HG03039 (cell line): Measurements from ENCODE around the gene UBL3.
A peak's percentile ranks its signal among the peaks of the same experiment; 100 is the strongest.

Experiments used
- ATAC-seq: cut with Tn5 transposase; IDR thresholded peaks from one replicate; pipeline ENCODE4 v1.9.1; 2021; ENCODE audit warnings: mild to moderate bottlenecking, moderate library complexity; ENCODE audit not compliant: unreplicated experiment

Gene UBL3

GRCh38 chr13:29858231-29858630, 7.8 kb upstream of the UBL3 start:
- no peak for ATAC-seq

DNA sequence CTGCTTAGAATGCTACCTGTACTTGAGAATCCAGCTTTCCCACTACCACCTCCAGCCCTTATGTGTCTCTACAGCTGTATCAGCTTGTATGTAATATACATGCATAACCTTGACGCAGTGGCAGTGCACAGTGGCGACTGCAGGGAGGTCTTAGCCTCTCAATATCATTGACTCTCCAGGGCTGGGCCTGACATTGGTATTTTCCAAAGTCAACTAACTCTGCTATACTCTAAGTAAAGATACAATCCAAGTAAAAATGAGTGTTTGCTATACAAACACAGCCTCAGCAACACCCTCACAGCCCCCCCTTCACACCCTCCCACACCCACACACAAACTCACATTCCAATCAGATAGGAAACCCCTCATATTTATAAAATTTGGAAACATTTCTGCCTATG, 6.7 kb upstream of the UBL3 start:
- ATAC-seq: no peak

DNA sequence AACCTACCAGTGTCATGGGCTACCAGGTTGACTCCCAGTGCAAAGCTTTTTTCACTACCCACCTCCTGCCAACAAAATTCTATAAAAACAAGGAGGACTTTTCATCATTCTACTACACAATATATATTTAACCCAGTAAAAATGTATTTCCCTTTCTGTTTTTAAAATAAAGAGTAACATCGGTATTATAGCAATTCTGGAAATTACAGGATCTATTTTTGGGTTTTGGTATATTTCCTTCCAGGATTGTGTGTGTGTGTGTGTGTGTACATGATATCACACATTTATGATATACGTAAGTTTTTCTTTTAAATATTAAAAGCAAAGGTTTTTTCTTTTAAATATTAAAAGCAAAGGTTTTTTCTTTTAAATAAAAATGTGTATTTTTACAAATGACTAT, 6.0 kb upstream of the UBL3 start:
- ATAC-seq: no peak

GRCh38 chr13:29855784-29856183, 5.4 kb upstream of the UBL3 start:
- no peak for ATAC-seq

DNA sequence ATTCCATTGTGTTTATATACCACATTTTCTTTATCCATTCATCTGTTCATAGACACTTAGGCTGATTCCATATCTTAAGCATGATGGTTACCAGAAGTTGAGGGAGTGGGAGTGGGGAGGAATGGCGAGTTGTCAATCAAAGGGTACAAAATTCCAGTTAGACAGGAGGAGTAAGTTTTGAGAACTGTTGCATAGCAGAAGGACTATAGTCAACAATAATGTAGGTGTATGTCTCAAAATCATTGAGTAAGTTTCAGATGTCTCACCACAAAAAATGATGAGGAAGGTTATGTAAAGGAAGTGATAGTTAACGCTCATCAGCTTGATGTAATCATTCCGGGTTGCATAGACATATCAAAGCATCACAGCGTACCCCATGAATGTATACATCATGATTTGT, 4.6 kb upstream of the UBL3 start:
- no peak for ATAC-seq

DNA sequence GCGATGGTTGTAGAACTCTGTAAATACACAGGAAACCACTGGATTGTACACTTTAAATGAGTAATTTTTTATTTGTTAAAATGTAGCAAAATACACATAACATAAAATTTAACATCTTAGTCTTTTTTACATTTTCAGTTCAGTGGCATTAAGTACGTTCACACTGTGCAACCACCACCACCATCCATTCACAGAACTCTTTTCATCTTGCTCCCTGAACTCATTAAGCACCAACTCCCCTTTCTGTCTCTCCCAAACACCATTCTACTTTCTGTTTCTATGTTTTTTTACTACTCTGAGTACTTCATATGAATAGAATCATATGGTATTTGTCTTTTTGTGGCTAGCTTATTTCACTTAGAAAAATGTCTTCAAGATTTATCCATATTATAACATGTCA, 2.7 kb upstream of the UBL3 start:
- ATAC-seq: no peak

DNA sequence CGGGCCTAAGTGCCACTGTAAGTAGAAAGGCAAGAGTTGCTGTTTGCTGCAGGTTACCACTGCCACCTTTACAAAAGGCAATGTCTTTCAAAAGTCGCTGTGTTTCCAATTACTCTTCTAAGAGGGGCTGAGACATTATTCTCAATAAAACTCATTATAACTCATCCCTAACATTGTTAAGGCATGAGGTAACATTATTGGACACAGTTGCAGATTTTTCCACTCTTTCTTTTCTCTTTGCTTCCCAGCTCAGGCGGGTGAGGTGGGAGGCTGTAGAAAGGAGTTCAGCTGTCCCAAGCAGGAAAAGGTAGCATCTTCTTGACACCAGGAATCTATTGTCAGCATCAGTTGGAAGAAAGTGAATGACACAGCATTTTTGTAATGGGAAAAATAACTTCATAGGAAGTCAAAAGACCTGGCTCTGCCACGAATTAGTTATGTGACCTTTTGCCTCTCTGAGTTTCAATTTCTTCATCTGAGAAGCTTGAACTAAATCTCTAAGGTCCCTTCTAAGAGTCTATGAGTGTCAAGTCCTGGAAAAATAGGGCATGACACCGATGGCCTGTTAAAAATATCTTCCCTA, 2.1 kb upstream of the UBL3 start:
- ATAC-seq: no peak

DNA sequence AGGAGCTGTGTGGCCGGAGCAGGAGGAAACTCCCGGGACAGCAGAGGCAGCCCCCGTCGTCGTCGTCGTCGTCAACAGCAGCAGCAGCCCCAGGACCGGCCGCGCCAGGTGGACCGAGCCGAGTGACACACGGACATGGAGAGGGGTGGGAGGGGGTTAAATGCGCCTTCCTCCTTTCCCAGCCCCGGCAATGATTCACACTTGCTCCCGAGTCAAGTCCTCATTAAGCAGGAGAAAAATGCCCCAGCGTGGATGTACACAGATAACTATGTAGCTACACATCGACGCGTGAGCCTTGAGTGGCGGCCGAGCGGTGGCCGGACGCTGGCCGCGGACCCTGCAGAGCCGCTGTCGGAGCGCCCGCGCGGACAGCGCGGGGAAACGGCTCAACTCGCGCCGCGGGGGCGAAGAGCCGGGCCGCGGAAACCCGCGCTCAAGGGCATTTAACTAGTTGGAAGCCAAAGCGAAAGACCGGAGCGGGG, 645 bp downstream of the UBL3 start:
- ATAC-seq: peak; percentile 25

DNA sequence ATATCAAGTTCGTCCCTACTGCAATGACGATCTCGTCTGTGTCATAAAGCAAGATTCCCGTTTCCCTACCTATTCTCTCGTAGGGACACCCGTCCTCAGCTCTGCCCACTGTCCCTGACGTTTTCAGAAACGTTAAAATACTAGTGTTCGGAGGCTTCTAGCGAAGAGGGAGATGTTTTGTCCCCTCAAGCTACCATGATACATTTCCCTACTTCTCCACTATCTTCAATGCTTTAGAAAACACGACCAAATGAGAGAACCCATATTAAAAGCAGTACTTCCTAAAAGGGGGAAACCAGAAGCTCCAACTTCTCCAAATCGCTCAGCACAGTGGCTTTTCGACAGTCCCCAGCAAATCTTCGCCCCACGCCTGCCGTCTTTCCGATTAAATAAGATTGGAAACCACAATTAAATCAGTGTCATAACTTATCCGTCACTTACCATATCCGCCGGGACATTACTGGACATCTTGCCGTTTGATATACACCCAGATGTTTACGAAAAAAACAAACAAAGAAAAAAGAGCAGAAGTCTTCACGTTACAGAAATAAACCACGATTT, 1.3 kb downstream of the UBL3 start:
- no peak for ATAC-seq

- no peak for ATAC-seq
These were observed 2.9 kb downstream of the UBL3 start for GRCh38 chr13:29847501-29847983.

GRCh38 chr13:29846475-29847256, 3.8 kb downstream of the UBL3 start:
- no peak for ATAC-seq

DNA sequence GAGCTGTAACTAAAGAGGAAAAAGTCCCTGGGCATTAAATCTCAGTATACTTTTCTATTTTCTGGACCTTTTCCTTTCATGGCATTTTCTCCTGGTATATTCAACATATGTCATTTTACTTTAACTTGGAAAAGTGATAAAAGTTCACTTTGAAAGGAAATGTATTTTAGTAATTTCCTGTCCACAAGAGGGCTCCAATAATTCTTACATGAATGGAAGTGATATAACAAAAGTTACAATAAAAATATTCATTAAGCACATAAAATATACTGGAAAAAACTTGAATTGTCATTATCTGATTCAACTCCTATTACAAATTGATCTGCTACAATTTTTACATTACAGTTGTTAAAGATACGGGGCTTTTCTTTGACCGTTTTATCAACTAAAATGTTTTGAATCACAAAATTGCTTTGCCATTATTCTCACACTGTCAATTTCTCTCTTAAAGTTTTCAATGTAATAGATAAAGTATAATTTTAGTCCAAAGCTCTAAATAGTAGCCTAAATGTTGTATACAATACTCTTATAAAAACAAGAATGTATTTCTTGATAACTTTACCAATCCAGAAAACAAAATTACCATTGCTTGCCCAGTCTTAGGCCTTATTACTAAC, 4.9 kb downstream of the UBL3 start:
- ATAC-seq: no peak

DNA sequence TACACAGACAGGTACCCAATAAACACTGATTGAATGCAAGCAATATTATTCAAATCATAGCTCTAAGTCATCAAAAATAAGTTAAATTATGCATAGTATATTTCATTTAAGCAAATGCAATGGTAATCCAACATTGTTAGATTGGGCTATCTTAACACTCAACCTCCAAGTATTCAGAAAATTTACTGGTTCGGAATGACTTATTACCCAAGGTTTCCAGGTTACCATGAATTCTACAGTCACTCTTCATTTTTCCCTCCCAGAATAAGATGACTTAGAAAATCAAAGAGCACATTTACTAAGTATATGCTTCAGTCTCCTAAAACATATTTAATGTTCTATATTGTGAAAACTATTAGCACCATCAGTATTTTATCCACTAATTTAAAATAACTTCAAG, 6.0 kb downstream of the UBL3 start:
- no peak for ATAC-seq

DNA sequence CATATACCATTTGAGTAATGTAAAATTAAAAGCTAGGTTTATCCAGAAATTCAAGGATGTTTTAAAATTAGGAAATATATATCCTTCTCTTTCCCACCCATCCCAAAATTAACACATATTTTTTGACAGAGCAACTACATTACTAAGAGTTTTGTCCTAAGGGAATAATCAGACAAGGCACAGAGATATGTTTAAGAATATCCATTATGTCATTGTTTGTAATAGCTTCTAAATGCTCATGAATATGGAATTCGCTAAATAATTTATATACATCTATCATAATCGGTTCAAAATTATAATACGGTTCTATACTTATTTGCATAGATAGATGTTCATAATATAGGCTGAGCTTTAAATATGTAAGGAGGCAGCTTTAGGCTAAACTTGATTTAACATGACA, 9.8 kb downstream of the UBL3 start:
- ATAC-seq: no peak

DNA sequence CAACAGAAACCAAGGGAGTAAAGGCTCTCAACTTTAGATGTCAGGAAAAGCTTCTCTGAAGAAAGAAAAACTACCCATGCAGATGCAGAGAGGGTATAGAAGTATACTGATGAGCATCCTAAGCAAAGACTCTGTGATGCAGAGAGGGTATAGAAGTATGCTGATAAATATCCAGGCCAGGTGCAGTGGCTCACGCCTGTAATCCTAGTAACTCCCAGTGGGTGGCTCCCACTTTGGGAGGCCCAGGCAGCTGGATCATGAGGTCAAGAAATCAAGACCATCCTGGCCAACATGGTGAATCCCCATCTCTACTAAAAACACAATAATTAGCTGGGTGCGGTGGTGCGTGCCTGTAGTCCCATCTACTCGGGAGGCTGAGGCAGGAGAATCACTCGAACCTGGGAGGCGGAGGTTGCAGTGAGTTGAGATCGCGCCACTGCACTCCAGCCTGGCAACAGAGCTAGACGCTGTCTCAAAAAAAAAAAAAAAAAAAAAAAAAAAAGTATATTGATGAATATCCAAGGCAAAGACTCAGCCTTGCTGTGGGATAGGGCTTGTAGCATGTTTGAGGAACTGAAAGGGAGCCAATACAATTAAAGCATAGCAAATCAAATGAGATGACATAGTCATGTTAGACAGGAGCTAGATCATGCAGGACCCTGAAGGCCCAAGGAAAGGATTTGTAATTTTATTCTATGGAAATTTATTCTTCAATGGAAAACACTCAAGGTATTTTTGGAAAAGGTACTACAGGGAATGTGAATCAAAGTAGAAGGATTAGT, 14.9 kb downstream of the UBL3 start:
- no peak for ATAC-seq

- ATAC-seq: no peak
These were observed 17.6 kb downstream of the UBL3 start for GRCh38 chr13:29832761-29833298.

DNA sequence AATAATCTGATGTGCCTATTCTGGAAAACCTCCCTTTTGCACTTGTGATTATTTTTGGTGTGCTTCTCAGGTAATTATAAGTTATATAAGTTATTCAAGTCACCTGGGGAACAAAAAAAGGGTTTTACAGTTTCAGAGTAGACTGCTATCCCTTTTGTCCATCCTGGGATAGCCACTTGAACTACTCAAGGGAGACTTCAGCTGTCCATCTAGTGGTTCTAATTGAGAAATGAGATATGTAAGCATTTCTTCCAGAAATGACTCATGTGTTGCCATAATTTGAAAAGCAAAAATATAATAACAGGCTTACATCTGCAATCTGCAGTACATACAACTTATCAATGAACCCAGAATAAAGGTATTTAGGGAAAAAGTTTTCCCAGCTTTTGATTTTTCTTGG, 20.4 kb downstream of the UBL3 start:
- no peak for ATAC-seq

GRCh38 chr13:29819143-29819542, 31.3 kb downstream of the UBL3 start:
- no peak for ATAC-seq

GRCh38 chr13:29817604-29818378, 32.6 kb downstream of the UBL3 start:
- peak; percentile 82 for ATAC-seq

DNA sequence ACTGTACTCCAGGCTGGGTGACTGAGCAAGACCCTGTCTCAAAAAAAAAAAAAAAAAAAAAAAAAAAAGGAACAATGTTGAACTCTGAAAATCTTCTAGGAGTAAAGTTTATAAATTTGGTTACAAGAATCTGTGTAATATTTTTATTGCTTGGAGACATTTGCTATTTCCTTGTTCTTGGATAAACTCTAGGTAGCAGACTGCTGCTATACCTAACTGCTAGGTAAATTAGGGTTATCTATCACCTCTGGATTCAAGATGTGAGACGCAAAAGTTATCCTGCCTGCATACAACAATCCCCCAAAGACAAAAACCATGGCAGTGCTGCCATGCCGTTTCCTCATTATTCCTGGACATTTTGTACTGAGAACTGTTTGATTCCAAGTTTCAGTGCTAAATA, 33.7 kb downstream of the UBL3 start:
- no peak for ATAC-seq
